Heart right ventricle (tissue), 16 donors: ENCODE results near the gene RFX3. TPM values are rescaled to one million over a fixed set of nuclear protein-coding genes. Genes with fewer than 3 reads are reported as not detected.

Experiments
- ATAC-seq, 8 donors: fragments of 200-7000 bp; cut with Tn5 transposase; one replicate each; pipeline ENCODE4 v1.9.1; 2020; ENCODE audit warnings: mild to moderate bottlenecking in 8 of 8, moderate library complexity in 8 of 8, moderate number of reproducible peaks in 1 of 8
- DNase-seq, 2 donors: peaks; one replicate each; pipeline ENCODE4 v3.0.0-alpha.2; 2020
- H3K27ac ChIP-seq, 10 donors: fragments of 200-600 bp; sonication (generic) in 2 of 10; one replicate each; pipeline versions ENCODE4 v1.5.0 to v1.8.0; 2020 to 2022; ENCODE audit warnings: mild to moderate bottlenecking in 3 of 10
- H3K27me3 ChIP-seq, 7 donors: fragments of 200-600 bp; one replicate each; pipeline ENCODE4 v1.8.0; 2021 to 2022; ENCODE audit warnings: mild to moderate bottlenecking in 2 of 7
- H3K36me3 ChIP-seq, 9 donors: fragments of 200-600 bp; sonication (generic) in 1 of 9; one replicate each; pipeline versions ENCODE4 v1.5.0 to v1.8.0; 2020 to 2022; ENCODE audit warnings: mild to moderate bottlenecking in 2 of 9
- H3K4me1 ChIP-seq, 9 donors: fragments of 200-600 bp; sonication (generic) in 1 of 9; one replicate each; pipeline versions ENCODE4 v1.5.0 to v1.8.0; 2020 to 2022; ENCODE audit warnings: mild to moderate bottlenecking in 4 of 9
- H3K4me3 ChIP-seq, 10 donors: fragments of 200-600 bp; sonication (generic) in 2 of 10; one replicate each; pipeline versions ENCODE4 v1.5.0 to v1.8.0; 2020 to 2022; ENCODE audit warnings: mild to moderate bottlenecking in 7 of 10, moderate library complexity in 2 of 10
- H3K9me3 ChIP-seq, 11 donors: fragments of 200-600 bp in 10 of 11; sonication (generic) in 2 of 11; one replicate each; pipeline versions ENCODE4 v1.5.0 to v1.8.0; 2013 to 2022; ENCODE audit warnings: mild to moderate bottlenecking in 2 of 11, control low read depth in 1 of 11, moderate library complexity in 1 of 11
- CTCF ChIP-seq, 9 donors: fragments of 200-600 bp; sonication (generic) in 2 of 9; IDR thresholded peaks; one replicate each; pipeline versions ENCODE4 v1.5.0 to v1.8.0; 2021 to 2022; ENCODE audit warnings: antibody characterized with exemption in 9 of 9, mild to moderate bottlenecking in 5 of 9, moderate library complexity in 1 of 9
- WGBS, 2 donors: extraction: QIAGEN DNeasy Blood & Tissue Kit; methylation state at CpG; one replicate each; pipeline ENCODE4 v1.1.7; 2013; ENCODE audit warnings: inconsistent platforms in 1 of 2; 5-methylcytosine and 5-hydroxymethylcytosine counted together
- intact Hi-C, 10 donors: fragments of 100-400 bp; cut with DNase I; formaldehyde crosslinking; loops; one replicate each; pipeline versions ENCODE4 v1.11.1 to v1.14.2; 2022
- polyA plus RNA-seq, 2 donors: library from polyadenylated mRNA; stranded (reverse); fragments of 200-250 nt; gene quantifications; one replicate each; pipeline ENCODE4 v1.2.3, GENCODE V29; 2013
- total RNA-seq, 10 donors: library from RNA; stranded (reverse); fragmentation: NEBNext Ultra II Directional in 3 of 10; extraction: Animal tissue kit (Norgen Biotek cat#: 25700) in 3 of 10; gene quantifications; one replicate each; pipeline versions ENCODE4 v1.2.1 to v1.2.4, GENCODE V29; 2021 to 2023
- donor health status: Arrhythmogenic right ventricular cardiomyopathy.
- donor health status: ischemic (EF 13 %, LVEDD 7.1; RV severe dilation, severe dysfunction).
- donor health status: healthy with polysubstance abuse.
- donor health status: DM: no; HTN: yes; CAD: no.
- donor health status: DM: no; HTN: no; CAD: no.
- donor health status: ischemic (EF 25% LVEDD 6.9; RV normal size, moderate dysfunction).
- donor health status: ischemic (EF 25% LVEDD 5.7; RV mildly dilated, moderate dysfunction).
- donor health status: healthy.
- donor health status: DM: yes; HTN: yes; CAD: no.
- donor health status: Ischemic cardiomyopathy.
- donor health status: ischemic (EF 35%, LVEDD 5.7; RV mildly dilated, moderate dysfunction).
- donor health status: nonischemic (EF 11% LVEDD 7.7; RV severe dilation, severe dysfunction).
- donor health status: DM: yes; HTN: yes; CAD: no.
- donor health status: PGD.
- donor health status: ischemic (EF 29% LVEDD 5.4; RV normal size, mild dysfunction).
- donor health status: nonischemic (EF 23%, LVEDD 6.1; RV moderate dilation, normal function).

RFX3 gene
- total and polyA plus RNA-seq, 12 donors: 0.43 to 5.9 (median 3.5) TPM

- TF ChIP-seq CTCF (IDR thresholded peaks at IDR 0.05): no peak
- WGBS, 2 donors: 73 to 76% methylated on average over 2 of the region's 2 CpGs
- Histone ChIP-seq H3K4me3 (no peak overlapping the region), H3K27ac (no peak overlapping the region), H3K27me3 (no peaks in the 10 kb centered on the region), H3K4me1 (peaks cover 0 to 57% (median 5%) of the 10 kb centered on the region in 9 donors), H3K9me3 (no peaks in the 10 kb centered on the region), H3K36me3 (no peaks in the 10 kb centered on the region)
- intact Hi-C loops: no loop called here
- DNase-seq (no peak), ATAC-seq (no peak)
Measured at GRCh38 chr9:3513265-3513818, 12.5 kb downstream of the RFX3 start.

- peak overlapping the region in 3 of 10 donors; percentile 31 to 73 (median 33) for H3K27ac ChIP-seq
- no peaks in the 10 kb centered on the region for H3K36me3 ChIP-seq
- 58 to 78% methylated on average over 1 of the region's 1 CpG for WGBS, 2 donors
- no peak for TF ChIP-seq CTCF (IDR thresholded peaks at IDR 0.05)
- intact Hi-C loops: no loop called here
- ATAC-seq (no peak), DNase-seq (no peak)
- no peak overlapping the region for H3K4me3 ChIP-seq
- no peaks in the 10 kb centered on the region for H3K27me3 ChIP-seq
- peaks cover 0 to 60% (median 5%) of the 10 kb centered on the region in 9 donors for H3K4me1 ChIP-seq
- no peaks in the 10 kb centered on the region for H3K9me3 ChIP-seq
Measured at GRCh38 chr9:3511551-3511950, 14.2 kb downstream of the RFX3 start.

GRCh38 chr9:3510796-3511195 is 15.0 kb downstream of the RFX3 start:
- TF ChIP-seq CTCF (IDR thresholded peaks at IDR 0.05): no peak
- WGBS, 2 donors: 98 to 100% methylated on average over 1 of the region's 1 CpG
- DNase-seq: no peak
- intact Hi-C loops: no loop called here
- H3K4me3 ChIP-seq: no peak overlapping the region
- H3K27me3 ChIP-seq: no peaks in the 10 kb centered on the region
- H3K4me1 ChIP-seq: peaks cover 0 to 60% (median 5%) of the 10 kb centered on the region in 9 donors
- peak overlapping the region in 2 of 10 donors; percentile 33 to 73 for H3K27ac ChIP-seq
- no peaks in the 10 kb centered on the region for H3K9me3 ChIP-seq
- H3K36me3 ChIP-seq: no peaks in the 10 kb centered on the region
- no peak for ATAC-seq

GRCh38 chr9:3509926-3510325 is 15.9 kb downstream of the RFX3 start:
- intact Hi-C loops: no loop called here

More at GRCh38 chr9:3509926-3510325, 15.9 kb downstream of the RFX3 start:
- H3K4me3 ChIP-seq: no peak overlapping the region
- no peaks in the 10 kb centered on the region for H3K27me3 ChIP-seq
- ATAC-seq (peak in 1 of 8 donors; percentile 25), DNase-seq (no peak)
- no peak for TF ChIP-seq CTCF (IDR thresholded peaks at IDR 0.05)
- no peaks in the 10 kb centered on the region for H3K9me3 ChIP-seq
- H3K36me3 ChIP-seq: no peaks in the 10 kb centered on the region
- peaks cover 0 to 55% (median 5%) of the 10 kb centered on the region in 9 donors for H3K4me1 ChIP-seq
- 62 to 71% methylated on average over 1 of the region's 1 CpG for WGBS, 2 donors
- H3K27ac ChIP-seq: peak overlapping the region in 2 of 10 donors; percentile 13 to 15
